Transverse colon (tissue), 4 donors: ENCODE results near the gene KRT83.

Source experiments
- POLR2AphosphoS5 ChIP-seq, 3 donors: sonication (generic); formaldehyde crosslinking; IDR thresholded peaks; one replicate each; pipeline ENCODE4 v1.6.1; 2016; ENCODE audit warnings: antibody characterized with exemption in 3 of 3
- TF ChIP-seq, protein P1 (sequence below), 5 experiments: fragments of 200-600 bp in 3 of 5; fragments of 450-650 bp in 2 of 5; sonication (generic) in 3 of 5; IDR thresholded peaks; 1 replicate in 2 of 5; 2 replicates in 3 of 5; pipeline ENCODE4 v1.5.1; 2016 to 2017; ENCODE audit warnings: antibody characterized with exemption in 5 of 5, inconsistent platforms in 3 of 5, mild to moderate bottlenecking in 2 of 5, moderate library complexity in 1 of 5

DNA sequence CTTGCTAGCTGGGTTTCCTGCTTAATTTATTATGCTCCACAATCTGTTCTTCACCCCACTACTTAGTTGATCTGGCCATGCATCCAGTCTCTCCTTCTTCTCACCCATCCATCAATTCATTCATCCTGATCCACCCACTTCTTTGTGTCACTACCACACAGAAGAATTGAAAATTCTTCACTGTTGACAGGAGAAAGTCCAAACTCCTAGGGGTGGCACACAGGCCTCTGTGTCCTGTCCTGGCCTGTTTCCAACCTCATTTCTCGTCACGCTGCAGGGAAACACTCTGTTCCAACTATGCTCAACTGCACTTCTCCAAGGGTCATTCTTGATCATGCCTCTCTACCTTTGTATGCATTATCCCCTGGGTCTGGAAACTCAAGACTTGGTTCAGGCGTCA is 10.6 kb upstream of the KRT83 start:
- TF ChIP-seq, protein P1, sequence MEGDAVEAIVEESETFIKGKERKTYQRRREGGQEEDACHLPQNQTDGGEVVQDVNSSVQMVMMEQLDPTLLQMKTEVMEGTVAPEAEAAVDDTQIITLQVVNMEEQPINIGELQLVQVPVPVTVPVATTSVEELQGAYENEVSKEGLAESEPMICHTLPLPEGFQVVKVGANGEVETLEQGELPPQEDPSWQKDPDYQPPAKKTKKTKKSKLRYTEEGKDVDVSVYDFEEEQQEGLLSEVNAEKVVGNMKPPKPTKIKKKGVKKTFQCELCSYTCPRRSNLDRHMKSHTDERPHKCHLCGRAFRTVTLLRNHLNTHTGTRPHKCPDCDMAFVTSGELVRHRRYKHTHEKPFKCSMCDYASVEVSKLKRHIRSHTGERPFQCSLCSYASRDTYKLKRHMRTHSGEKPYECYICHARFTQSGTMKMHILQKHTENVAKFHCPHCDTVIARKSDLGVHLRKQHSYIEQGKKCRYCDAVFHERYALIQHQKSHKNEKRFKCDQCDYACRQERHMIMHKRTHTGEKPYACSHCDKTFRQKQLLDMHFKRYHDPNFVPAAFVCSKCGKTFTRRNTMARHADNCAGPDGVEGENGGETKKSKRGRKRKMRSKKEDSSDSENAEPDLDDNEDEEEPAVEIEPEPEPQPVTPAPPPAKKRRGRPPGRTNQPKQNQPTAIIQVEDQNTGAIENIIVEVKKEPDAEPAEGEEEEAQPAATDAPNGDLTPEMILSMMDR (IDR thresholded peaks at IDR 0.05) = no peak
- no peak for TF ChIP-seq POLR2AphosphoS5 (IDR thresholded peaks at IDR 0.05)
